IMR-90 (cell line): ENCODE results near the gene PHACTR3. TPM values are rescaled to one million over a fixed set of nuclear protein-coding genes. Genes with fewer than 3 reads are reported as not detected.

ENCODE experiments used
- ATAC-seq: fragments of 200-7000 bp; cut with Tn5 transposase; 2 replicates; pipeline ENCODE4 v1.9.1; 2020; ENCODE audit warnings: low read depth, mild to moderate bottlenecking, moderate library complexity
- BruUV-seq: library from RNA; stranded (reverse); fragments of 400-500 nt; replicated peaks from 2 replicates; lab custom pipeline; 2021; lab: Mats Ljungman, UMichigan
- CTCF ChIA-PET: fragments of 300-600 bp; formaldehyde crosslinking; extraction: SDS; loops from one replicate; lab custom pipeline; 2021; ENCODE audit warnings: antibody characterized with exemption; lab: Yijun Ruan, JAX
- POLR2A ChIA-PET: fragments of 300-600 bp; sonication (Branson Sonifier 250); formaldehyde crosslinking; loops from one replicate; lab custom pipeline; 2022; ENCODE audit warnings: antibody characterized with exemption; ENCODE audit not compliant: unreplicated experiment; lab: Charles Lee
- DNase-seq: peaks from one replicate; pipeline ENCODE4 v3.0.0; 2013
- H2AFZ ChIP-seq: replicated peaks from 2 replicates; pipeline ENCODE3; 2013; ENCODE audit warnings: low read length, mild to moderate bottlenecking; ENCODE audit not compliant: poor library complexity
- H2AK5ac ChIP-seq: 2 replicates; pipeline ENCODE4 v1.6.1; 2013; ENCODE audit warnings: low read depth, low read length, inconsistent platforms
- H2AK9ac ChIP-seq: replicated peaks from 2 replicates; pipeline ENCODE3; 2013; ENCODE audit warnings: mild to moderate bottlenecking, low read depth, low read length, moderate library complexity; ENCODE audit not compliant: poor library complexity
- H2BK120ac ChIP-seq: 2 replicates; pipeline ENCODE4 v1.6.1; 2013; ENCODE audit warnings: low read depth, low read length, inconsistent platforms
- H2BK15ac ChIP-seq: 3 replicates; pipeline ENCODE4 v1.6.1; 2013; ENCODE audit warnings: low read depth, low read length, inconsistent platforms
- H2BK20ac ChIP-seq: 2 replicates; pipeline ENCODE4 v1.6.1; 2013; ENCODE audit warnings: low read depth, mild to moderate bottlenecking, inconsistent platforms, low read length, moderate library complexity
- H2BK5ac ChIP-seq: 2 replicates; pipeline ENCODE4 v1.6.1; 2013; ENCODE audit warnings: mild to moderate bottlenecking, low read depth, low read length, inconsistent platforms; ENCODE audit not compliant: poor library complexity, severe bottlenecking
- H3K14ac ChIP-seq: replicated peaks from 2 replicates; pipeline ENCODE4 v1.6.1; 2013; ENCODE audit warnings: low read depth, low read length, inconsistent platforms
- H3K18ac ChIP-seq: 2 replicates; pipeline ENCODE4 v1.6.1; 2013; ENCODE audit warnings: low read depth, low read length, control low read depth
- H3K23ac ChIP-seq: 2 replicates; pipeline ENCODE4 v1.6.1; 2013; ENCODE audit warnings: low read depth, low read length, inconsistent platforms
- H3K27ac ChIP-seq: 2 replicates; pipeline ENCODE4 v1.5.1; 2013; ENCODE audit warnings: mild to moderate bottlenecking, control low read depth, low read length; ENCODE audit not compliant: insufficient read depth
- H3K27me3 ChIP-seq: 2 replicates; pipeline ENCODE4 v1.6.1; 2013; ENCODE audit warnings: low read length; ENCODE audit not compliant: control insufficient read depth, insufficient read depth
- H3K36me3 ChIP-seq: 2 replicates; pipeline ENCODE4 v1.6.1; 2013; ENCODE audit warnings: low read length, mixed read lengths; ENCODE audit not compliant: control insufficient read depth, insufficient read depth
- H3K4ac ChIP-seq: 2 replicates; pipeline ENCODE4 v1.6.1; 2013; ENCODE audit warnings: low read depth, low read length, inconsistent platforms
- H3K4me1 ChIP-seq: 2 replicates; pipeline ENCODE4 v1.6.1; 2013; ENCODE audit warnings: low read length, mixed read lengths; ENCODE audit not compliant: control insufficient read depth, insufficient read depth
- H3K4me2 ChIP-seq: 2 replicates; pipeline ENCODE4 v1.6.1; 2013; ENCODE audit warnings: low read depth, mild to moderate bottlenecking, control low read depth, low read length, moderate library complexity
- H3K4me3 ChIP-seq: 2 replicates; pipeline ENCODE4 v1.5.1; 2013; ENCODE audit warnings: low read depth, mild to moderate bottlenecking, control low read depth, low read length, moderate library complexity; ENCODE audit not compliant: insufficient read depth
- H3K56ac ChIP-seq: 2 replicates; pipeline ENCODE4 v1.6.1; 2013; ENCODE audit warnings: low read length, inconsistent platforms; ENCODE audit not compliant: insufficient read depth; ENCODE audit errors: extremely low read depth
- H3K79me1 ChIP-seq, 2 experiments: 2 replicates each; pipeline ENCODE4 v1.6.1; 2013; ENCODE audit warnings: low read length in 2 of 2, inconsistent platforms in 1 of 2, low read depth in 1 of 2
- H3K9ac ChIP-seq: 2 replicates; pipeline ENCODE4 v1.6.1; 2013; ENCODE audit warnings: low read depth, low read length, control low read depth
- H3K9me1 ChIP-seq: 2 replicates; pipeline ENCODE4 v1.6.1; 2013; ENCODE audit warnings: low read length, inconsistent platforms; ENCODE audit not compliant: insufficient read depth
- H3K9me3 ChIP-seq: 2 replicates; pipeline ENCODE4 v1.6.1; 2013; ENCODE audit warnings: low read length; ENCODE audit not compliant: control insufficient read depth, insufficient read depth
- H4K20me1 ChIP-seq: 2 replicates; pipeline ENCODE4 v1.6.1; 2013; ENCODE audit warnings: low read length, inconsistent platforms; ENCODE audit not compliant: insufficient read depth
- H4K5ac ChIP-seq: 2 replicates; pipeline ENCODE4 v1.6.1; 2013; ENCODE audit warnings: mild to moderate bottlenecking, low read depth, low read length, control low read depth
- H4K8ac ChIP-seq, 2 experiments: 2 replicates each; pipeline ENCODE4 v1.6.1; 2013; ENCODE audit warnings: low read depth in 2 of 2, low read length in 2 of 2, control low read depth in 1 of 2, inconsistent platforms in 1 of 2
- H4K91ac ChIP-seq: 2 replicates; pipeline ENCODE4 v1.6.1; 2013; ENCODE audit warnings: low read depth, low read length, inconsistent platforms; ENCODE audit not compliant: insufficient read depth
- BHLHE40 ChIP-seq: fragments of 150-350 bp; IDR thresholded peaks from 2 replicates; pipeline ENCODE4 v1.6.1; 2016; ENCODE audit warnings: mild to moderate bottlenecking, low read depth, low read length
- CEBPB ChIP-seq: IDR thresholded peaks from 2 replicates; pipeline ENCODE4 v1.6.1; 2012; ENCODE audit warnings: low read depth, low read length, improper control_type of control experiment
- CTCF ChIP-seq: conservative IDR thresholded peaks from 2 replicates; pipeline ENCODE4 v1.5.1; 2012; ENCODE audit warnings: mild to moderate bottlenecking, low read depth, low read length, improper control_type of control experiment
- FOS ChIP-seq: fragments of 150-350 bp; IDR thresholded peaks from 2 replicates; pipeline ENCODE4 v1.6.1; 2016; ENCODE audit warnings: low read depth, low read length
- MAFK ChIP-seq: IDR thresholded peaks from 2 replicates; pipeline ENCODE4 v1.6.1; 2012; ENCODE audit warnings: low read depth, low read length, improper control_type of control experiment
- MAZ ChIP-seq: IDR thresholded peaks from 2 replicates; pipeline ENCODE4 v1.6.1; 2012; ENCODE audit warnings: low read depth, mild to moderate bottlenecking, low read length, improper control_type of control experiment, moderate library complexity, borderline replicate concordance
- NFE2L2 ChIP-seq: fragments of 150-350 bp; IDR thresholded peaks from 2 replicates; pipeline ENCODE4 v1.6.1; 2016; ENCODE audit warnings: low read depth, mild to moderate bottlenecking, low read length
- POLR2A ChIP-seq: IDR thresholded peaks from 2 replicates; pipeline ENCODE4 v1.6.1; 2012; ENCODE audit warnings: mild to moderate bottlenecking, low read depth, low read length
- RAD21 ChIP-seq: IDR thresholded peaks from 2 replicates; pipeline ENCODE4 v1.6.1; 2012; ENCODE audit warnings: low read length, improper control_type of control experiment
- SMC3 ChIP-seq: fragments of 150-350 bp; IDR thresholded peaks from 2 replicates; pipeline ENCODE4 v1.6.1; 2016; ENCODE audit warnings: low read depth, mild to moderate bottlenecking, antibody characterized with exemption, low read length, moderate library complexity
- WGBS, 2 experiments: methylation state at CpG; one replicate each; pipeline versions ENCODE4 v1.1.5 to v1.1.7; 2013; ENCODE audit warnings: missing lambda C conversion rate in 2 of 2; ENCODE audit not compliant: insufficient read length in 1 of 2; ENCODE audit errors: extremely low coverage in 2 of 2; 5-methylcytosine and 5-hydroxymethylcytosine counted together
- dilution Hi-C: fragments of 300-500 bp; cut with HindIII; formaldehyde crosslinking; loops from one replicate; pipeline ENCODE4 v1.14.3; 2018; ENCODE audit warnings: low sequenced_read_pairs; ENCODE audit not compliant: unreplicated experiment
- in situ Hi-C: fragments of 300-500 bp; cut with MboI; formaldehyde crosslinking; loops from 3 replicates; pipeline ENCODE4 v1.14.3; 2019; ENCODE audit warnings: low sequenced_read_pairs, inconsistent platforms, mixed read lengths
- intact Hi-C: fragments of 100-400 bp; cut with micrococcal nuclease; formaldehyde crosslinking; loops from 2 replicates; pipeline ENCODE4 v1.10.0; 2022
- polyA plus RNA-seq, 3 experiments: library from polyadenylated mRNA; depleted of rRNA; stranded (reverse); fragments of >200 nt; gene quantifications; 2 replicates each; pipeline ENCODE4 v1.2.3, GENCODE V29; 2012; ENCODE audit warnings: low replicate concordance in 1 of 3
- total RNA-seq: library from RNA; depleted of rRNA; stranded (reverse); fragments of >200 nt; gene quantifications from 2 replicates; pipeline ENCODE4 v1.2.3, GENCODE V29; 2012

The PHACTR3 gene
- total and polyA plus RNA-seq, 2 of the 4 experiments (the other 2 are of a cell fraction): not detected

- Histone ChIP-seq H3K4ac (no peak overlapping the region), H3K79me1 (no peaks in the 10 kb centered on the region), H3K27me3 (no peaks in the 10 kb centered on the region), H2AFZ (no peak overlapping the region), H2BK20ac (no peak overlapping the region), H2BK120ac (no peak overlapping the region), H2BK15ac (no peak overlapping the region), H3K27ac (no peak overlapping the region), H3K9ac (no peak overlapping the region), H4K8ac (no peak overlapping the region), H3K9me1 (no peaks in the 10 kb centered on the region), H3K4me3 (no peak overlapping the region), H3K23ac (no peak overlapping the region), H4K20me1 (no peaks in the 10 kb centered on the region), H3K14ac (no peak overlapping the region), H2AK9ac (no peak overlapping the region), H3K56ac (no peak overlapping the region), H3K4me1 (no peaks in the 10 kb centered on the region), H2AK5ac (no peak overlapping the region), H4K91ac (no peak overlapping the region), H3K9me3 (peaks cover 2% of the 10 kb centered on the region; the same call in 1 of the 2 replicates), H3K36me3 (no peaks in the 10 kb centered on the region), H2BK5ac (no peak overlapping the region), H4K5ac (no peak overlapping the region), H3K4me2 (no peak overlapping the region), H3K18ac (no peak overlapping the region)
- in situ Hi-C loops (no loop called here), dilution Hi-C loops (no loop called here), intact Hi-C loops (loop anchor here (5.0 kb wide), 1 partner anchor 237 kb away; no protein-coding TSS in a partner anchor)
- ATAC-seq (no peak), DNase-seq (no peak)
- POLR2A ChIA-PET: no interaction called here
- 18% methylated on average over 3 of the region's 9 CpGs; no CpG with 5 or more reads in 1 of the 2 experiments for WGBS, 2 experiments
- TF ChIP-seq MAZ: no peak
- TF ChIP-seq RAD21: no peak
- TF ChIP-seq CTCF: no peak
- no peak for TF ChIP-seq BHLHE40
- TF ChIP-seq FOS: no peak
- no peak for TF ChIP-seq MAFK
- no peak for TF ChIP-seq POLR2A
- TF ChIP-seq CEBPB: no peak
- TF ChIP-seq SMC3: no peak
- no peak for TF ChIP-seq NFE2L2
- no TSS peak for BruUV-seq
- CTCF ChIA-PET: no interaction called here
Observed at GRCh38 chr20:59754551-59754950, 150.2 kb downstream of the PHACTR3 start.
